Thyroid gland (tissue), 4 donors: ENCODE measurements around the gene EYA4. TPM values are rescaled to one million over a fixed set of nuclear protein-coding genes. Genes with fewer than 3 reads are reported as not detected.
"Not testable (repeated sequence)": the region's sequence is repeated elsewhere in the genome, so short reads cannot be mapped to it uniquely, and the experiment has no call there.

ENCODE experiments used
- DNase-seq, 2 donors: peaks; one replicate each; pipeline ENCODE4 v3.0.0-alpha.2; 2019
- H3K27ac ChIP-seq, 3 donors: fragments of 200-600 bp; sonication (generic); 1 replicate in 2 of 3; 2 replicates in 1 of 3; pipeline ENCODE4 v1.5.1; 2016 to 2019; ENCODE audit warnings: mild to moderate bottlenecking in 1 of 3, moderate library complexity in 1 of 3
- H3K27me3 ChIP-seq: fragments of 200-600 bp; sonication (generic); one replicate; pipeline ENCODE4 v1.5.1; 2019
- H3K36me3 ChIP-seq, 2 donors: fragments of 200-600 bp; sonication (generic); one replicate each; pipeline ENCODE4 v1.5.1; 2016 to 2019
- H3K4me1 ChIP-seq, 2 donors: fragments of 200-600 bp; sonication (generic); one replicate each; pipeline ENCODE4 v1.5.1; 2017 to 2019
- H3K4me3 ChIP-seq, 3 donors: fragments of 200-600 bp; sonication (generic); replicated peaks in 1 of 3; 1 replicate in 2 of 3; 2 replicates in 1 of 3; pipeline ENCODE4 v1.5.1; 2016; ENCODE audit warnings: mild to moderate bottlenecking in 1 of 3
- H3K9me3 ChIP-seq: fragments of 200-600 bp; sonication (generic); one replicate; pipeline ENCODE4 v1.5.1; 2017
- POLR2A ChIP-seq, 2 donors: fragments of 450-650 bp; IDR thresholded peaks; one replicate each; pipeline ENCODE4 v1.6.1; 2017; ENCODE audit warnings: antibody characterized with exemption in 2 of 2, mild to moderate bottlenecking in 2 of 2, moderate library complexity in 1 of 2
- WGBS, 2 donors: methylation state at CpG; one replicate each; pipeline ENCODE4 v1.1.5; 2017; 5-methylcytosine and 5-hydroxymethylcytosine counted together
- intact Hi-C: fragments of 100-400 bp; cut with DNase I; formaldehyde crosslinking; loops from one replicate; pipeline ENCODE4 v1.15.1; 2023
- total RNA-seq, 4 donors: library from RNA; depleted of rRNA; stranded (reverse); fragments of >200 nt; gene quantifications; one replicate each; pipeline ENCODE4 v1.2.3, GENCODE V29; 2016
- TF ChIP-seq, protein P1 (sequence below), 6 experiments: fragments of 200-600 bp in 3 of 6; fragments of 450-650 bp in 3 of 6; sonication (generic) in 3 of 6; IDR thresholded peaks; one replicate each; pipeline ENCODE4 v1.5.1; 2016 to 2019; ENCODE audit warnings: antibody characterized with exemption in 6 of 6, mild to moderate bottlenecking in 2 of 6, inconsistent platforms in 1 of 6, moderate library complexity in 1 of 6

EYA4 gene
- total RNA-seq, 4 donors from 2014 or later: 3.3 to 8.2 (median 5.3) TPM

- intact Hi-C loops: no loop called here
- Histone ChIP-seq H3K4me1 (no peaks in the 10 kb centered on the region), H3K9me3 (no peaks in the 10 kb centered on the region), H3K27ac (no peak overlapping the region), H3K27me3 (no peaks in the 10 kb centered on the region), H3K4me3 (no peak overlapping the region), H3K36me3 (no peaks in the 10 kb centered on the region)
- WGBS, 2 donors: 80 to 93% methylated on average over 2 of the region's 2 CpGs
- TF ChIP-seq POLR2A (IDR thresholded peaks at IDR 0.05): no peak
- TF ChIP-seq, protein P1, sequence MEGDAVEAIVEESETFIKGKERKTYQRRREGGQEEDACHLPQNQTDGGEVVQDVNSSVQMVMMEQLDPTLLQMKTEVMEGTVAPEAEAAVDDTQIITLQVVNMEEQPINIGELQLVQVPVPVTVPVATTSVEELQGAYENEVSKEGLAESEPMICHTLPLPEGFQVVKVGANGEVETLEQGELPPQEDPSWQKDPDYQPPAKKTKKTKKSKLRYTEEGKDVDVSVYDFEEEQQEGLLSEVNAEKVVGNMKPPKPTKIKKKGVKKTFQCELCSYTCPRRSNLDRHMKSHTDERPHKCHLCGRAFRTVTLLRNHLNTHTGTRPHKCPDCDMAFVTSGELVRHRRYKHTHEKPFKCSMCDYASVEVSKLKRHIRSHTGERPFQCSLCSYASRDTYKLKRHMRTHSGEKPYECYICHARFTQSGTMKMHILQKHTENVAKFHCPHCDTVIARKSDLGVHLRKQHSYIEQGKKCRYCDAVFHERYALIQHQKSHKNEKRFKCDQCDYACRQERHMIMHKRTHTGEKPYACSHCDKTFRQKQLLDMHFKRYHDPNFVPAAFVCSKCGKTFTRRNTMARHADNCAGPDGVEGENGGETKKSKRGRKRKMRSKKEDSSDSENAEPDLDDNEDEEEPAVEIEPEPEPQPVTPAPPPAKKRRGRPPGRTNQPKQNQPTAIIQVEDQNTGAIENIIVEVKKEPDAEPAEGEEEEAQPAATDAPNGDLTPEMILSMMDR (IDR thresholded peaks at IDR 0.05): no peak
- DNase-seq: no peak
These were observed 153.5 kb downstream of the EYA4 start for GRCh38 chr6:133394630-133395029.

DNA sequence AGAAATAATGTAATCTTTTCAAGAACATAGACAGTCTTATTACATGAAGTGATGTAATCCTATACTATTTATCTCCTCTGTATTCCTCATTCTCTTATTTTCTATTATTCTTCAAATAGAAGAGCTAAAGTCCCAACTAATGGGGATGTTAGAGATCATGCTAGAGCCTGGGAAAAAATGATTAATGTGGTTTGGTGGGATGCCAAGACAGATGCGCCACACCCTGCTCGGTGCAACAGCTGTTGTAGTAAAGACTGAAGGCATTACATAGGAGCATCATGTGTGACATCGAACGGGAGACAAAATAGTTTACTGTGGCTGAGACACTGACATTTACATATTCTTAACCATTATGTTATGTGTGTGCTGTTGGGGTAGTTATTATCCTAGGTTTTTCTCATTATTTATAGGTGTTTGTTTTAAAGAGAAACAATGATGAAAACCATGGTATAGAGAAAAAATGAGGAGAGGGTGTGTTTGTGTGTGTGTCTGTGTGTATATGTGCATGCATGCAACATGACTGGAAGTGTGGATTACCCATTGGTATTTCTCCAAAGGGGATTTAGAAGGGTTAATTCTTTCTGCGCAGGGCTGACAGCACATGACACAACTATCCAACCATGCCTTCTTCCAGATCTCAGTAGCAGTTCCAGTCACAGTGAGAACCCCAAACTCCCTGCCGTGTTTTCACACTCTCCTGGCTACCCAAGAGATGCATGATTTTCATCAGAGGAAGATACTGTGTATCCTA lies 155.3 kb downstream of the EYA4 start:
- TF ChIP-seq, protein P1 (IDR thresholded peaks at IDR 0.05): no peak
- TF ChIP-seq POLR2A (IDR thresholded peaks at IDR 0.05): no peak
- Histone ChIP-seq H3K4me3 (no peak overlapping the region), H3K9me3 (no peaks in the 10 kb centered on the region), H3K4me1 (no peaks in the 10 kb centered on the region), H3K27ac (no peak overlapping the region), H3K27me3 (no peaks in the 10 kb centered on the region), H3K36me3 (no peaks in the 10 kb centered on the region)
- WGBS, 2 donors: 83 to 87% methylated on average over 6 of the region's 6 CpGs
- intact Hi-C loops: no loop called here
- no peak for DNase-seq

- H3K36me3 ChIP-seq: no peaks in the 10 kb centered on the region
- no peak for TF ChIP-seq POLR2A (IDR thresholded peaks at IDR 0.05)
- TF ChIP-seq, protein P1 (IDR thresholded peaks at IDR 0.05): no peak
- H3K27ac ChIP-seq: no peak overlapping the region
- intact Hi-C loops: no loop called here
- no peaks in the 10 kb centered on the region for H3K9me3 ChIP-seq
- no peak overlapping the region for H3K4me3 ChIP-seq
- H3K4me1 ChIP-seq: no peaks in the 10 kb centered on the region
- no peaks in the 10 kb centered on the region for H3K27me3 ChIP-seq
- no peak for DNase-seq
These were observed 155.8 kb downstream of the EYA4 start for GRCh38 chr6:133396984-133397348.

GRCh38 chr6:133397601-133398000 lies 156.4 kb downstream of the EYA4 start:
- DNase-seq, H3K36me3 ChIP-seq, H3K27ac ChIP-seq, intact Hi-C loops, H3K9me3 ChIP-seq, H3K27me3 ChIP-seq, H3K4me3 ChIP-seq, H3K4me1 ChIP-seq: not testable (repeated sequence)
- 80 to 81% methylated on average over 4 of the region's 4 CpGs for WGBS, 2 donors

DNA sequence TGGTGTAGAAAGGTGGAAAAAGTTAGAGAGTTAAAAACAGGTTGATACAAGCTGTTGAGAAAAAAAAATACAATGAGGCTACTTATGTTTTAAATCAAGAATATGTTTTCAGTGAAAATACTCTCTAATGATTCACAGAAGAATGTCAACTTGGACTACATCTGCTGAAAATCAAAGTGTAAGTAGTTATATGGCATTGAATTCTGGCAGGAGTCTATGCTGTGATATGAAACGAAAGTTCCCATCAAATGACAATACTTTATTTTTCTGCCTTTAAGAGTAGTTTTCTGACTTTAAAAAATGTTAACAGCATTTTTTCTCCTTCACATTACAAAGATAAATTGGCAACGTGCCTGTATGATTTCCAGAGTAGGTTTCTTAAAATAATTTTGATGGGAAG lies 158.3 kb downstream of the EYA4 start:
- H3K4me3 ChIP-seq: no peak overlapping the region
- H3K27me3 ChIP-seq: no peaks in the 10 kb centered on the region
- no peaks in the 10 kb centered on the region for H3K9me3 ChIP-seq
- intact Hi-C loops: no loop called here
- TF ChIP-seq, protein P1 (IDR thresholded peaks at IDR 0.05): no peak
- TF ChIP-seq POLR2A (IDR thresholded peaks at IDR 0.05): no peak
- DNase-seq: no peak
- no peaks in the 10 kb centered on the region for H3K4me1 ChIP-seq
- WGBS, 2 donors: 62% methylated on average over 2 of the region's 2 CpGs
- no peak overlapping the region for H3K27ac ChIP-seq
- no peaks in the 10 kb centered on the region for H3K36me3 ChIP-seq
